GM18526 (cell line): Measurements from ENCODE around the gene CDC6.

Experiments used
- POLR2A ChIP-seq: IDR thresholded peaks from 3 replicates; pipeline ENCODE4 v1.6.1; 2011; ENCODE audit not compliant: insufficient read length; ENCODE audit errors: extremely low read depth

Gene CDC6

DNA sequence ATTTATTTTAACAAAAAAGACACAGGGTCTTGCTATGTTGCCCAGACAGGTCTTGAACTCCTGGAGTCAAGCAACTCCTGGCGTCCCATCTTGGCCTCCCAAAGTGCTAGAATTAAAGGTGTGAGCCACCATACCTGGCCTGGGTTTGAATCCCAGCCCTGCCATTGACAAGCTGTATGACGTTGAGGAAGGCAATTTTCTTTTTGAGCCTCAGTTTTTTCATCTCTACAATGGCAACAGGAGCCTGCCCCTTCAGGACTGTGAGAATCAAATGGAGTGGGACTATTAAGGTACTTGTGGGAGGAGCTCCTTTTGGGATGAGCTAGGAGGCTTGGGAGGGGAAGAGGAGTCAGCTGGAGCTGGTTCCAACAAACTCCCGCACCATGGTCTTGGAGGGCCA, 27.5 kb downstream of the CDC6 start:
- TF ChIP-seq POLR2A: no peak

DNA sequence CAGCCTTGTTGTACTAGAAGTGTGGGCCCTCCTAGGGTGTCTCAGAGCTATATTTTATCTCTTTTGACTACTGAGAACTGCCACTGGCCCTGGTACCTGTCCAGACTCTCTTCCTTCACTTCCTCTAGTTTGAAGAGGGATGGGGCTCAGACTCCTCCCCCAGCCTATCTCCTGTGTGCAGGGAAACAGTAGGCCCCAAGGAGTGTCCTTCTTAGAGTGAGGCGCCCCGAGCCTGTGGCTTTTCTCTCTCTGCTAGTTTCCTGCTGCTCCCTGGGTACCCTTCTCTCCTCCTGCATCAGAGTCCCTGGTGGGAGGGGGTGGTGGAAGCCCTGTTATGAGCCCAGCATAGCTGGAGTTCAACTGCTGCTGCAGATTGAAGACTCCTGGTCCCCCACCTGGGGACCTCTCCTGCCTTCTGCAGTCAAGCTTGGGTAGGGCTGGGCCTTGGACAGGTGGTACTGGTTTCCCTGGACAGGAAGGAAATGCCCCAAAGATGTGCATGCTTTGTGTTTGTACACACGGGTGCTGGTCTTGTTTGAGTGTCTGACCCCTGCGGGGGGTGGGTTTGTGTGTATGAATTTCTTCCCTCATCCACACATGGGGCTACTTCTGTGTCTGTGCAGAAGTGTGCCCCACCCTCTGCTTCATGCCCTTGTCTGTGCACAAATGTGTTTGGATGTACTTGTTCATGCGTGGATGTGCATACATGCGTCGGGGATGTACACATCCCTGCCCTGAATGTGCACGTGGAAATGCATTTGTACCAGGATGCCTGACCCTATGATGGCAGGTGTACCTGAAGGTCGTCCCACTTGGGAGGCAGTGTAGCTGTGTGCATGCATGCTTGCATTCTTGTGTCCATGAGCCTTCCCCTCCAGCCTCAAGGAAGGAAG, 28.2 kb downstream of the CDC6 start:
- TF ChIP-seq POLR2A: no peak

DNA sequence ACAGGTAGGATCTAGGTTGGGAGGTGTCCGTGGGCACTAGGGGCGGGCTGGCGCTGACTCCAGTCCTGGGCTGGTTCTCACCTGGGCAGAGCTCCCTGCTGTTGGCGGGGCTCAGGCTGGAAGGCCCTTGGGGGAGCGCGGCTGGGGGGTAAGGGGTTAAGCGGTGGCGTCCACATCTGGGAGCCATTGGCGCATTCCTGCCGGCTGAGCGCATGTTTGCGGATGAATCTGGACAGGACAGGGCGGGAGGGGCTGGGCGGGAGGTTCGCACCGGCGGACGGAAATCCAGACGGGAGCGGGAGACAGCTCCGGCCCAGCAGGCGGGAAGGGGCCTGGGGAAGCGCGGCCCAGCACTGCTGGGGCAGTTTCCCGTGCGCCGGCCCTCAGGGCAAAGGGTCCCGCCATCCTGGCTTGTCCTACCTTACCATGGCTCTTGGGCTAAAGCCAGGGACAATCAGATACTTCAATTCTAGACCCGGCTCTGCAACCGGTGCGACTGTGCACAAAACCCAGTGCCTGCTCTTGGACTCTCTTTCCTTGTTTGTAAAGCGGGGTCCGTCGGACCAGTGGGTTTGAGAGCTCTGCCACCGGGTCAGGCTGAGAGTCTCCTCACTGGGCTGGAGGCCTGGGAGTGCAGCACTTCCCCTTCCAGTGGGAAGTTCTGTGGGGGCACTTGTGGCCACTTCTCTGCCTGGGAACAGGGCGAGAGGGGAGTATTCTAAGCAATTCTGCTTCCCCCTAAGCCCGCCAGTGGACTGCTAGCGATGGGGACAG, 29.1 kb downstream of the CDC6 start:
- no peak for TF ChIP-seq POLR2A

DNA sequence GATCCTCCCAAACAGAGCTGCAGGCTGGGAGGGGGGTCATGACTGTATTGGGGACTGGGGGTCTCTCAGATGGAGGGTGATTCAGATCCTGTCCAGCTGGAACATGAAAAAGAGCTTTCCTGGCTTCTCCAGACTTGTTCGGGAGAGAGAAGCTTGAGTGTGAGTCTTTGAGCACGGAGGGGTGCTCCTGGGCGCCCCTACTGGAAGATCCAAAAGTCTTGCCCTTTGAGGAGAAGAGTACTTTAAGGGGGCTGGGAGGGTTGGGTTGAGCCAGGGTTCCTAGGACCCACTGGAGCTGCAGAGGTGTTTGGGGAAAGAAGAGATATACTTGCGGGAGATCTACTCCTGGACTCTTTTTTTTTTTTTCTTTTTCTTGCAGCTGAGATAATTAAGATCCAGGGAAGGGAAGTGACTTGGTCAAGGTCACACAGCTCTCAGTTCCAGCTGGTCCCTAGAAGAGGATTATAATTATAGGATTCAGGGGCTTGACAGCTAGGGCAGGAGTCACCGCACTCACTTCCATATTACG, 29.7 kb downstream of the CDC6 start:
- TF ChIP-seq POLR2A: no peak

DNA sequence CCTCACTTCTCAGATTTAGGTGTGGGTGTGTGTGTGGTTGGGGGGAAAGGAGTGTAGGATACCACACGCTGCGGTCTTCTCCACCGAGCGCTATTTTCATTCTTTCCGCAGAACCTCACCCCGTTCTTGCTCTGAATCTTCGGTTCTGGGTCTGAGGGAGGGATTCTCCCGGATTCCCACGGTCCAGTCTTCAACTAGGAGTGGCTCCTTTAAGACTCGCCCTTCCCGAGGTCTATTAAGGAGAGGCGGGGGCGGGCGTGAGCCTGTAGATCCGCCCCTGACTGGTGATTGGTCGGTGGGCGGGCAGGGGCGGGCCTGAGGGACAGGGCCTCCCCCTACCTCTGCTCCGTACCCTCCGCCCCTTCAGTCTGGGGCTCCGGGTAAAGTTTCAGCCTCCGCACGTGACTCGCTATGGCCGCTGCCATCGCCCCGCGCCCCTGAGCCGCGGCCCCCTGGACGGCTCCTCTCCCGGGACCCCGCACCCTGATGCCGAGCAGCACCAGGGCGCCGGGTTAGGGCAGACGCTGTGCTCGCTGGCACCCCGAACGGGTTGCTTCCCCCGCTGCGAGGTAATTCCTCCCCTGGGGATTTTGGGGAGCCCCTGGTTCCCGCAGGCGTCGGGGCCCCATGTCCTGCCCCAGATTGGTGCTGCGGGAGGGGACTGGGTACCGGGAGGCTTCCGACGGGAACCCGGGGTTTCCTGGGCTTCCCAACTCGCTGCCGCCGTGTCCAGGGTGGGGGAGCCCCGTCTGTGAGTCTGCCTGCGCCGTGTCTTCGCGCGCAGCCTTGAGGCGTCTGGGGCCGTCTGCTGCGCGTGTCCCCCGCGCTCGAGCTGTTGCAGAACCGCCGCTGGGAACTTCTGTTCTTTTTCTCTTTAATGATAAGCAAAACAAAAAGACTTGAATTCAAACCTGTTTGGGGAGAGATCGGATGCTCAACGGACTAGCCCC, 30.5 kb downstream of the CDC6 start:
- peak; percentile 76 for TF ChIP-seq POLR2A

DNA sequence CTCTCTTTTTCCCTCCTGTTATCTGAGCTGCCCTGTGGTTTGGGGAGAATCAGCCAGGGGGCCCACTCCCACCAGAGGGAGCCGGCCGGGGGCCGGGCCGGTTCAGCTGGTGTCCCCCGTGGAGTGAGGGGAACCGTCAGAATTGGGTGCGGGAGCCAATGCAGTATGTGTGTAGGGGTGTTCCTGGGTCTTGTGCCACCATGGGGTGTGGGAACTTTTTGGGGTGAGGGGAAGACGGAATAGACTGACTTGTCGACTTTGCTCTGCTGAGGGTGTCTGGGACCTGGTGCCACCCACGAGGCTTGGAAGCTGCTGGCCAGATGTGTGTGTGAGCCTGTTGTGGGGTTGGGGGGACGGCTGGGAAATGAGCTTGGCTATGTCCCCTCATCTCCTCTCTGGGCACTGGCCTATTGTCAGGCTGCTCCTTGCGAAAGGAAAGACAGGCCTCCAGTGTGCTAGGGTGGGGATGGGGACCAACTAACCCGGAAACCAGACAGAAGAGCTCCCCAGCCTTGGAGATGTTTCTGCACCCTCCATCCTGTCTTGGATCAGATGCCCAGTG, 31.2 kb downstream of the CDC6 start:
- TF ChIP-seq POLR2A: no peak

DNA sequence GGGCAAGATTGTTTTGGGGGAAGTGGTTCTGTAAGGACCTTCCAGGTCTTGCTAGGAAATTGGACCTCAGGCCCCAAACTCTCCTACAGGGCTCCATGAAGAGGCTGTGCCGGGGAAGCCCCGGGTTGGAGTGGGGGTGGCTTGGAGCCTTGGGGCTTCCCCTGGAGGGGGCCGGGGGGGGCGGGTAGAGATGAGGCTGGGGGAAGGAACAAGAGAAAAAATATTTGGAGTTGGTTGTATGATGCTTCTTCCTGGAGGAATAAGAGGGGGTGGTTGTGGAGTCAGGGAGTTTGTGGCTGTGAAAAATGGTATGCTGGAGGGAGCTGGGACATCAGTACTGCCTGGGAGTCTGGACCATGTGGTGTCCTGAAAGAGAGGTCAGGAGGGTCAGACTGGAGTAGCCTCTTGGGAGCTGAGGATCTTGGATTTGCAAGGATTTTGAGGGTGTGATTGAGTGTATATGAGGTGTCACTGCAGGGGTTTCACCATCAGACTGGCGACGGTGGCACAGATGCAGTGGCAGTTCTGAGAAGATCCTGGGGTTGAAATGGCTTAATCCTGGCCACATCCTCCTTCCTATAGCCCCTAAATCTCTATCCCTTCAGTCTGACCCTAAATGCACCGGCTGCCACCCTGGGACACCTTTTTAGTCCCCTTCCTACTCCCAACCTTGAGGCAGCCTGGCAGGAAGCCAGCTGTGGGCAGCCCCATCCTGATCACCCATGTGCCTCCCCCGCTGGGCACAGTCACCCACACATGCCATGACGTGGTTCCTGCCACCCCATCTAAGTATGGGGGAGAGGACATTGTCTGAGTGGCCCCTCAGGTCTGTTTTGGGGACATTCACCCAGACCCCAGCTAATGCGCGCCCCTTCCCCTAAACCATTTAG, 32.2 kb downstream of the CDC6 start:
- no peak for TF ChIP-seq POLR2A

DNA sequence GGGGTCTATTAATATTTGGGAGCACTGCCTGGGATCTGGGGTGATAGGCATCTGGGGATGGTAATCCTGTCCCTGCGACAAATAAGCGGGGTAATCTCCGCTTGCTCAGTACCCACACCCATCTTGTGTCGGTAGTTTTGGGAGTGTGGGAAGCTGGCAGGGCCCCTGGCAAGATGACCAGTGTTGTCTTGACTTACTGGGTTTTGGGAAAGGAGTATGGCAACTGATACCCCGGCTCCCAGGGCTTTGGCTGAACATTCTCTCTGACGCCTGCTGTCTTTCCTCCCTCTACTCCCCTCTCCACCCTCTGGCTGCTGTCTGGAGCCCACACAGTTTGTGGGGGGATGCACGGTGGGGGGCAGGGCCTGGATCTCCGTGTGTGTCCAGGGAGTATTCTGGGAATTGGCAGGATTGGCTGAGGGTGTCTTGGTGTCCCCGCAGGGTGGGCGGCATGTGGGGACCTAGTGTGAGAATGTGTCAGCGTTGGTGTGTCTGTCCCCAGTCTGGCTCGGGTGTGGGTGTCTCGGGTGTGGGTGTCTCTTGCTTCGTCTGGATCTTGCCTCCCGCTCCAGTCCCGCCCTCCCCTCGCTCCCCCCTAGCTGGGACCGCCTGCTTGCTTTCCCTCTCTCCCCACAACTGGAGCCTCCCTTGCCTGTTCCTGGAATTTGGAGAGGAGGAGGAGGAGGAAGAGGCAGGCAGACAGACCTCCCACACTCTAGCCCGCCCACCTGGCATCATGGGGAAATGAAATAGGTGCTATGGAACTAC, 33.3 kb downstream of the CDC6 start:
- no peak for TF ChIP-seq POLR2A

DNA sequence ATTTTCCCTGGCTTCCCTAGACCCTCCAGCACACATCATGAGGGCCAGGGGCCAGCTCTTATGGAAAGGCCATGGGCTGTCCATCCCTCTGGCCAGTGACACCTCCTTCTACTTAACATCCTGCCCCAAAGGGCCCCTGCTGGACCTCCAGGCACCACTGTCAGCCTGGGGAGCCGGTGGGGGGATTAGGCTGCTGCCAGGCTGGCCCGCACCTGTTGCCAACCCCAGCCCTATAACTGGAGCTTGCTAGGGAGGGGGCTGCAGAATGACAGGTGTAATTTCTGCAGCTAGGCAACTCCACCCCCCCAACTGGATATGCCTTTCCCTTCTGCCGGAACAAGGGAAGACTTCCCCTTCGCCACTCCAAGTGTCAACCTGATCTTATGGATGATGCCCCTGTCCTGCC, 33.8 kb downstream of the CDC6 start:
- no peak for TF ChIP-seq POLR2A

DNA sequence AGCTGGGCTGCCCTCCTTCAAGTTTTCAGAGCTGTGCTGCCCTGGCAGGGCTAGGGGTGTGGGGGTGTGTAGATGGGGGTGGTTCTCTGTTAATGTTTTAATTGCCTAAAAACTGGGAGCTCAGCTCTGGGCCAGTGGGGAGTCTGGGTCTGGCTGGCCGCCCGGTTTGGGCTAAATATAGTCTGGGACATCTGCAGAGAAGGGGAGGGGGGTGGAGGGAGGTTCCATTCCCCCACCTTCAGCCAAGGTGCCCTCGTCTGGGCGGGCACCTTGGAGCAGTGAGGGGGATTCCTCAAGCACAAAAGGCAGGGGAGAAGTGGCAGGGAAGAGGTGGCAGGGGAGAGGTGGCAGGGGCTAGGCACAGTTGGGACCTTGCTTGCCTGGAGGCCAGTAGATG, 34.3 kb downstream of the CDC6 start:
- TF ChIP-seq POLR2A: no peak

DNA sequence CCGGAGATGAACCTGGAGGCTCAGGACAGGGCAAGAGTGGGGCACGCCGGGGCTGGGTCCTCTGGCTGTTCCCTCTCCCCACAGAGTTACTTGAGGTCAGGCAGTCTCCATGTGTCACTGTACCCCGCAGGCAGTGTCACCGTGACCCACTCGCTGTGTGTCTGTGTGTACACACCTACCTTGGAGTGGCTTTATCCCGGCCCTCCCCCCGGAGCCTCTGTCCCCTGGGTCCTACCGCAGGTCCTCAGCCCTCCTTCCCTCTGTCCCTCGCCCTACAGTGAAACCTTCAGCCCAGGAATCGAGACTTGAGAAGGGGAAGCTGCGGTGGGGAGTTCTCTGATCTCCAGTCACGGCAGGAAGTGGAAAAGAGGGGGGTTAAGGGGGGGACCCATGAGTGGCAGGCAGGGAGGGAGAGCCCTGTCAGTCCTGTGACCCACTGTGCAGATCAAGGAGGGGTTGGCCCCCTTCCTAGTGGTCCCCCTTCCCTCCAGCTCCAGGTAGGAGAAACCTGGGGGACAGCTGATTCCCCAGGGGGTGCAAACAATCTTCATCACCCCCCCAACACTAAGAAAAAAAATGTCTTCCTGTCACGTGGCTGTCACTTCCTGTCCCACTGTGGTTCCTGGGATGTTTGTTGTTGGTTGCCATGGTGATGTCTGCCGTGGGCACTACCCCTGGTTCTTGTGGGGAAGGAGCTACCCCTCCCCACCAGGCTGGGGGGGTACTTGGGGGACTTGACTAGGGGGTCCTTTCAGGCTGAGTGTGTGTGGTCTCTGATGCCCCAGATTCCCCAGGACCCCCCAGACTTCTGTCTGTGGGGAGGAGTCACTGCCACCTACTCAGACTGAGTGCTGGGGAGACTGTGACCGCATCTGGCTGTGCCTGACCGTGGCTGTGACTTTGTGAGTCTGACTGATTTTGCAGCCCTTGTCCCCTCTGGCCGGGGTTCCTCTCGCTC, 35.0 kb downstream of the CDC6 start:
- peak; percentile 61 for TF ChIP-seq POLR2A

DNA sequence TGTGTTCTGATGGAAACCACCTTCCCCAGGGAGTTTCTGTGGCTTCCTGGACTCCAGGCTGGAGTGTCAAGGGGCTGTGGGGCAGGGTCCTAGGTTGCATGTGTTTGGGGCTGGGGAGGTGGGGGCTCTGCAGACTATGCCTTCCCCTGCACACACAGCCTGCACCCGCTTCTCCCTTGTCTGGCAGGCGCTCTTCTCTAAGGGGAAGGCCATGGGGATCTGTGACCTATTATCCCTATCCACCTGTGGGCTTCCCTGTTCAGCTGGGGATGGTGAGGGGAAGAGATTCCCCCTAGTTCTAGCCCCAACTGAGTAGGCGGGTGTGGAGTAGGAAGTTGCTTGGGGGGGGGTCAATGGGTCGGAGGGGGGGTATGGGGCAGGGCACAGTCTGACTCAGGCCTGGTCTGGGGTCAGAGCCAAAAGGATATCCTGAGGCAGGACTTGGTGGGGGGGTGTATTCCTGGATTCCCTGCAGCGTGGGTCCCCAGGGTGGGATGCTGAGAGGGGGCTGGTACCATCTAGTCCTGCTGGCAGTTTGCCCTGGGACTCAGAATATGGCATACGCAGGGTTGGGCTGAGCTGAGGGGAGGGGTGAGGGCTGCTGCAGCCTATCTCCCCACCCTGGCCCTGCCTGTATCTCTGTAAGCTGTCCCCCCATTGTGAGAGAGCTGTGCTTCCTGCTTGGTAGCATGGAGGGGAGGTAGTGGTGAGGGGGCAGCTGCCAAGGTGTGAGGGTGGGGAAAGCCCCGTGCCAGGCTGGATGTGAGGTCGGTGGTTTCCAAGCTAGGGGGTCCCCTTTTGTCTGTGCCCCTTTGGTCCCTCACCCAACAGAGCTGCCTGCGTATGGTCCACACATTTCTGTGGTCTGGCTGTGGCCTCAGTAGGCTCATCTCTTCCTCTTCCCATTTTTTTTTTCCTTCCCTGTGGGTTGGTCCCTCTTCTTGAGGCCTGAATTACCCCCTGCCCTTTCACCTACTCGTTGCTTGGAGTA, 36.0 kb downstream of the CDC6 start:
- no peak for TF ChIP-seq POLR2A
